ENCODE data around the gene SND1. TPM values are rescaled to one million over a fixed set of nuclear protein-coding genes. Genes with fewer than 3 reads are reported as not detected.

Gene SND1
- total and polyA plus RNA-seq, 2 donors (not counting 3 experiments of a cell fraction or from before 2014, with no cell fraction given): 116 to 249 TPM

- Histone ChIP-seq H3K36me3 (ENCODE audit: control insufficient read depth in 2 of 2, extremely low read depth in 1 of 2, insufficient read depth in 2 of 2, low read length in 2 of 2) (peaks cover 0 to 2% of the 10 kb centered on the region in 2 experiments), H3K27ac (ENCODE audit: insufficient read depth, low read depth, low read length) (no peak overlapping the region), H3K9me3 (replicated peaks; ENCODE audit: control insufficient read depth, insufficient read depth, low read length) (no peaks in the 10 kb centered on the region), H3K4me1 (ENCODE audit: control insufficient read depth, extremely low read depth, insufficient read depth, low read length) (peaks cover 6% of the 10 kb centered on the region), H3K9me1 (replicated peaks; ENCODE audit: control insufficient read depth, extremely low read depth, insufficient read depth, low read length) (no peaks in the 10 kb centered on the region), H3K4me2 (ENCODE audit: insufficient read depth, low read length) (no peak overlapping the region), H3K79me2 (ENCODE audit: control insufficient read depth, insufficient read depth, low read length) (no peaks in the 10 kb centered on the region), H3K27me3 (ENCODE audit: control insufficient read depth in 2 of 2, insufficient read depth in 2 of 2, low read length in 2 of 2) (peaks cover 0 to 3% of the 10 kb centered on the region in 2 experiments), H3K4me3 (replicated peaks in 1 of 3; ENCODE audit: insufficient read depth in 1 of 3, low read depth in 1 of 3, low read length in 3 of 3) (no peak overlapping the region), H3K9ac (replicated peaks; ENCODE audit: extremely low read depth, insufficient read depth, low read length) (no peak overlapping the region), H4K20me1 (replicated peaks; ENCODE audit: control insufficient read depth, extremely low read depth, insufficient read depth, low read length) (no peaks in the 10 kb centered on the region), H2AFZ (ENCODE audit: low read depth, low read length) (no peak overlapping the region)
- ChIA-PET CTCF (interaction anchor here (1.1 to 1.6 kb wide), 3 partner anchors 12 to 110 kb away, joined by 3 to 7 read pairs (median 4); no protein-coding TSS in a partner anchor), POLR2A (no interaction called here)
- dilution Hi-C loops (cut with MboI; ENCODE audit: extremely low pct_ligation_motif_present, low sequenced_read_pairs): no loop called here
- DNase-seq (ENCODE audit: low read depth, low spot score) (no peak), FAIRE-seq (no peak)
- intact Hi-C loops (cut with micrococcal nuclease): no loop called here
- no TSS peak for BruUV-seq (replicated peaks)
- TF ChIP-seq POLR2AphosphoS5 (IDR thresholded peaks at IDR 0.05; ENCODE audit: insufficient read depth, low read depth, low read length): no peak
- no peak for TF ChIP-seq CTCF (IDR thresholded peaks at IDR 0.05; ENCODE audit: extremely low read depth in 1 of 2, insufficient read depth in 1 of 2, low read depth in 1 of 2, low read length in 2 of 2)
- TF ChIP-seq MAX (IDR thresholded peaks at IDR 0.05; ENCODE audit: insufficient read depth, insufficient read length): no peak
- TF ChIP-seq GATA2 (IDR thresholded peaks at IDR 0.05; ENCODE audit: insufficient read depth, insufficient read length, low read depth, low read length): no peak
Observed at GRCh38 chr7:128099204-128099671, 447.2 kb downstream of the SND1 start.

All from endothelial cell of umbilical vein (primary cell).